Measurements from ENCODE around the gene IL17RC.
"Not testable (repeated sequence)": the region's sequence is repeated elsewhere in the genome, so short reads cannot be mapped to it uniquely, and the experiment has no call there.

The IL17RC gene, protein sequence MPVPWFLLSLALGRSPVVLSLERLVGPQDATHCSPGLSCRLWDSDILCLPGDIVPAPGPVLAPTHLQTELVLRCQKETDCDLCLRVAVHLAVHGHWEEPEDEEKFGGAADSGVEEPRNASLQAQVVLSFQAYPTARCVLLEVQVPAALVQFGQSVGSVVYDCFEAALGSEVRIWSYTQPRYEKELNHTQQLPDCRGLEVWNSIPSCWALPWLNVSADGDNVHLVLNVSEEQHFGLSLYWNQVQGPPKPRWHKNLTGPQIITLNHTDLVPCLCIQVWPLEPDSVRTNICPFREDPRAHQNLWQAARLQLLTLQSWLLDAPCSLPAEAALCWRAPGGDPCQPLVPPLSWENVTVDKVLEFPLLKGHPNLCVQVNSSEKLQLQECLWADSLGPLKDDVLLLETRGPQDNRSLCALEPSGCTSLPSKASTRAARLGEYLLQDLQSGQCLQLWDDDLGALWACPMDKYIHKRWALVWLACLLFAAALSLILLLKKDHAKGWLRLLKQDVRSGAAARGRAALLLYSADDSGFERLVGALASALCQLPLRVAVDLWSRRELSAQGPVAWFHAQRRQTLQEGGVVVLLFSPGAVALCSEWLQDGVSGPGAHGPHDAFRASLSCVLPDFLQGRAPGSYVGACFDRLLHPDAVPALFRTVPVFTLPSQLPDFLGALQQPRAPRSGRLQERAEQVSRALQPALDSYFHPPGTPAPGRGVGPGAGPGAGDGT

DNA sequence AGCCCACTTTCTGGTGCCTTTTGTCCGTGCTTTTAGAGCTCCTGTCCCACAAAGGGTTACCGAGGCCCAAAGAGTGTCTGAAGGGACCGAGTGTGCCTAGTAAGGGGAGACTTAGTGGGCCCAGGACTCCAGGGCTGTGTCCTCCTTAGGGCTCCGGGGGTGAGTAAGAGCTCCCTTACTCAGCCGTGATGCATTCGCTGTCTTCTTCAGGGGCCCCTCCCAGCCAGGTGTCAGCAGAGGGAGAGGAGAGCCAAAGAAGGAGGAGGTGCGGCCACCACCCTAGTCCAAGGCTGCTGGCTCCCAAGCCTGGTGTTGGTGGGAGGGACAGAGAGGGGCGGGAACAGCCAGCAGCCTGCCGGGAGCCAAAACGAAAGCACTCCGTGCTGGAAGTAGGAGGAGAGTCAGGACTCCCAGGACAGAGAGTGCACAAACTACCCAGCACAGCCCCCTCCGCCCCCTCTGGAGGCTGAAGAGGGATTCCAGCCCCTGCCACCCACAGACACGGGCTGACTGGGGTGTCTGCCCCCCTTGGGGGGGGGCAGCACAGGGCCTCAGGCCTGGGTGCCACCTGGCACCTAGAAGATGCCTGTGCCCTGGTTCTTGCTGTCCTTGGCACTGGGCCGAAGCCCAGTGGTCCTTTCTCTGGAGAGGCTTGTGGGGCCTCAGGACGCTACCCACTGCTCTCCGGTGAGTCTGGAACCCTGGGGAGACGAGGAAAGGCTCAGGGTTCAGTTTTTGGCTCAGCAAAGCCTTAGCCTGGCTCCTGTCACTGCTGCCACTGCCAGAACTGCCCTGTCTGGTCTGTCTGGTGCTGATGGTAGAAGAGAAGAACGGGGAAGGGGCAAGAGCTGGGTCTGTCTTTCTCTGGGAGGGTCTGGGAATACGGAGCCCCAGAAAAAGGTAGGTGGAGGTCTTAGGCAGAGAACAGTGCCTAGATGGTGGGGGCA, at the start of gene IL17RC:
TSS of gene IL17RC (plus strand) at position 365 of the 947 bp plus-strand sequence. CDS start at position 583, 218 bp downstream.
- peak; percentile 89 for DNase-seq (ENCODE audit: low read depth)

DNA sequence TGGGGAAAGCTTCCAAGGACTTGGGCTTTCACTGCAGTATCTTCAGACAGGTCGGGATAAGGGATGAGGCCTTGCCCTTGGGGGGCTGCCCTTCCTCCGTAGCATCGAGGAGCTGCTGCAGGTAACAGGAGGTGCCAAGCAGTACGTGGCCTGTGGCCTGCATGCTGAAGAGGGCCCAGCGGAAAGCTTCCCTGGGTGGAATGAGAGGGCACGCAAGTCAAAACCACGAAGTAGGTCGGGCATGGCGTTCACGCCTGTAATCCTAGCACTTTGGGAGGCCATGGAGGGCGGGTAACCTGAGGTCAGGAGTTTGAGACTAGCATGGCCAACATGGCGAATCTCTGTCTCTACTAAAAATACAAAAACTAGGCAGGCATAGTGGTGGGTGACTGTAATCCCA, 49.8 kb upstream of the IL17RC start:
- DNase-seq (ENCODE audit: low read depth): no peak

DNA sequence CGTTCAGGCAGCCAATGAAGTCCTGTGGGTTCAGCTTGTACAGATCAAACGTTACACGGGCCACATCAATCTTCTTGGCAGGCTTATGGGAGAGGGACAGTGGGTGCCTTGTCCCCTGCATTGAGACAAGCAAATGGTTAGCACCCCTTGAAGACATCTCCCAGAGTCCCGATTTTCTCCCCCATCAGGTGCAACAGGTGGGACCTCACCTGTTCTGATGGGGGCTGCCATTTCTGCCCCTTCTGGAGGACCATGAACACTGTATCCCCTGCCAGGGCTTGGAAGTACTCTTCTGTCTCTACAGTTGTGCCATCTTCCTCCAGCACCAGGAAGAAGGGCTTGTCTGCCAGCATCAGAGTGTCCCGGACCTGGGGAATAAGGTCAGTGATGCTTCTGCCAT, 46.9 kb upstream of the IL17RC start:
- DNase-seq (ENCODE audit: low read depth): no peak

DNA sequence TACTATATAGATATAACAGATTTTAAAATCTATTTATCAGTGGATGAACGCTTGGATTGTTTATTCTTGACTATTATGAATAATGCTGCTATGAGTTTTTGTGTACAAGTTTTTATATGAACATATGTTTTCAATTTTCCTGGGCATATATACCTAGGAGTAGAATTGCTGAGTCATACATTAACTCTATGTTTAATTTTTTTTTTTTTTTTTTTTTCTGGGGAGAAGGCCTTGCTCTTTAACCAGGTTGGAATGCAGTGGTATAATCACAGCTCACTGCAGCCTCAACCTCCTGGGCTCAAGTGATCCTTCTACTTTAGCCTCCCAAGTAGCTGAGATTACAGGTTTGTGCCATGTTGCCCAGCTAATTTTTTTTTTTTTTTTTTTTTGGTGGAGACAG, 45.9 kb upstream of the IL17RC start:
- peak; percentile 55 for DNase-seq (ENCODE audit: low read depth)

DNA sequence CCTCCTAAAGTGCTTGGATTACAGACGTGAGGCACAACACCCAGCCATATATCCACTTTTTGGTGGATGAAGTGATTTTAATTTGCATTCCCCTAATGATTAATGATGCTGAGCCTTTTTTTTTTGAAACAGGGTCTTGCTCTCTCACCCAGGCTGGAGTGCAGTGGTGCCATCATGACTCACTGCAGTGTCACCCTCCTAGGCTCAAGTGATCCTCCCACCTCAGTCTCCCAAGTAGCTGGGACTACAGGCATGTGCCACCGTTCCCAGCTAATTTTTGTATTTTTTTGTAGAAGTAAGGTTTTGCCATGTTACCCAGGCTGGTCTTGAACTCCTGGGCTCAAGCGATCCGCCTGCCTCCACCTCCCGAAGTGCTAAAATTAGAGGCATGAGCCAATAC, 44.8 kb upstream of the IL17RC start:
- DNase-seq (ENCODE audit: low read depth): not testable (repeated sequence)

DNA sequence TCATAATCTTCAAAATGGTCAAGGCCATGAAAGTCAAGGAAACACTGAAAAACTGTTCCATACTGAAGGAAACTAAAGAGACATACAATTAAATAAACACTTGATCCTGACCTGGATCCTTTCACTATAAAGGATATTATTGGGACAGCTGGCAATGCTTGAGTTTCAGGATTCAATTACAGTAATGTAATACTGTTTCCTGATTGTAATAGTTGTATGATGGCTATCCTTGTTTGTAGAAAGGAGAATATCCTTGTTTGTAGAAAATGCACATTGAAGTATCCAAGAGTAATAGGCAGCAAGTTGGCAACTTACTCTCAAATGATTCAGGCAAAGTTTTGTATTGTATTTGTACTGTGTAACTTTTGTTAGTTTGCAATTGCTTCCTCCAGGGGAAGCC, 41.5 kb upstream of the IL17RC start:
- DNase-seq (ENCODE audit: low read depth): no peak

DNA sequence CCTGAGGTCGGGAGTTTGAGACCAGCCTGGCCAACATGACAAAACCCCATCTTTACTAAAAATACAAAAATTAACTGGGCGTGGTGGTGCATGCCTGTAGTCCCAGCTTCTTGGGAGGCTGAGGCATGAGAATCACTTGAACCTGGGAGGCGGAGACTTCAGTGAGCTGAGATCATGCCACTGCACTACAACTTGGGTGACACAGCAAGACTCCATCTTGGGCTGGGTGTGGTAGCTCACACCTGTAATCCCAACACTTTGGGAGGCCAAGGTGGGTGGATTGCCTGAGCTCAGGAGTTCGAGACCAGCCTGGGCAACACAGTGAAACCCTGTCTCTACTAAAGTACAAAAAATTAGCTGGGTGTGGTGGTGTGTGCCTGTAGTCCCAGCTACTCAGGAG, 40.6 kb upstream of the IL17RC start:
- not testable (repeated sequence) for DNase-seq (ENCODE audit: low read depth)

DNA sequence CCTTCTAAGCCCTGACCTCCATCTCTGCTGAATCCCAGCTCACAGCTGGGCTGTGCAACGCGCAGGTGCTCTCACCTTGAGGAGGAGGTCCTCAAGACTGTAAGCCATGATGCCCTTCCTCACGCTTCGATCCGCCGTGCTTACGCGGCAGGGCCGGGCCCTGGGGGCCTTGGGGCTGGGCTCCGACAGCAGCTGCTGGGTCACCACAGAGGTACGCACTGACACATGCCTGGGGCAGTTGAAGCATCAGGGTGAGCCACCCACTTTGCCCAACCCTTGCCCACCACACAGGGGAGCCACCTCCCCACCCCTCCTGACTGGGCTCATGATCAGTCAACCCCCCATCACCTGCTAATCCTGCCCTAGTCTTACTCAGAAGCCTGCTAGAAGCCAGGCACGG, 39.9 kb upstream of the IL17RC start:
- DNase-seq (ENCODE audit: low read depth): no peak

DNA sequence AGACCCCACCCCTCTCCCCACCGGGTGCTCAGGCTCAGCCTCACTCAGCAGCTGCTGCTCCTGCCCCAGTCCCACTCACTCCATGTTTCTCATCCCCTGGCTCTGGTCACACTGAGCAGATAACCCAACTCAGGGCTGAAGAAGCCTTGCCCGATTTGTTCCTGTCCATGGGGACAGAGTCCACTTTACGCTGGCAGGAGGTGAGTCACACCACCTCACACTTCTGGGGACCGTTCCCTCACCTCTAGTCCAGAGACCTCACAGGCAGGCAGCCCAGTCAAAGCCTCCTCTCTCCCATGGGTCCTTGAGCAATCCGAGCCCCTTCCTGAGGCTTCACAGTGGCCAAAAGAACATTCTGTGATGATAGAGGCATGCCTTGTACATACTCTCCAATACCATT, 38.2 kb upstream of the IL17RC start:
- no peak for DNase-seq (ENCODE audit: low read depth)

DNA sequence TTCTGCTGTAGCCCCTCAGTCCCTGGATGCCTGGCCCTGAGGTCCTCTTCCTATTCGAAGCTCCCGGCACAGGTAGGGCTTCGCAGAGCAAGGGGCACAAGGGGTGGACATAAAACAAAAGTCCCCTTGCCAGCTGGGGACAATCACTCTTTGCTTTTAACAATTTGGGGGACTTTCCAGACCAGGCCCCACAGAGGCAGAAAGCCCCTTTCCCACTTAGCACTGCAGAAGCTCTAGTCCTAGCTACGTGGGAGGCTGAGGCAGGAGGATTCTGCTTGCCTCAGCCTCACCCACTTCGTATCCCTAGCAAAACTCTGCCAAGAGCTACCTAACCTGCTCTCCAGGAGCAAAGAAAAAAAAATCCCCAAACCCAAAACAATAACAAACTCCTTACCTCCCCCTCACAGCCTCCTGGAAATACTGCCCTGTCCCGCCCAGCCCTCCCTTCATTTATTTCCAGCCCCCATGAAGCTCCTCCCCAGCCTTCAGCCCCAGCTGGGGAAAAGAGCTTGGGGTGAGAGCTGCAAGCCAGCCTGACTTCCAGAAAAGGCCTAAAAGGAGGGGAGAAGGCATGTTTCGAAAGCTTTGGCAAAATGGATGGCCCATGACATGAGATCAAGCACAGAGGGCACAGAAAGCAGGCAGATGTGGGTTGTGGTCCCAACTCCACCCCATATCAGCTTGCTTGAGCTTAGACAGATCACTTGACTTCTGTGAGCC, 36.9 kb upstream of the IL17RC start, which contains the start of gene CIDEC:
TSS of gene CIDEC (minus strand) at position 424 of the 720 bp plus-strand sequence. CDS start 1,767 bp downstream, outside the sequence.
- DNase-seq (ENCODE audit: low read depth): no peak

DNA sequence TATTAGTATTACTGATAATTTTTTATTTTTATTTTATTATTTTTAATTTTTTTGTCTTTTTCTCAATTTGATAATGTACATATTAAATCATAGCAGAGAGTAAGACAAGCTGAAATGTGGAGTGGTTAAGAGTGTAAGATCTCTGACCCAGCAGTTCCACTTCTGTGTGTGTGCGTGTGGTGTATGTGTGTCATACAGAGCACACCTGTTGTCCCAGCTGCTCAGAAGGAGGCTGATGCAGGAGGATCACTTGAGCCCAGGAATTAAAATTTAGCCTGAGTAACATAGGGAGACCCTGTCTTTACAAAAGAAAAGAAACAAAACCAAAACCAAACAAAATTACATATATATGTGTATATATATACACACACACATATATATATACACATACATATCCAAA, 35.5 kb upstream of the IL17RC start:
- no peak for DNase-seq (ENCODE audit: low read depth)

DNA sequence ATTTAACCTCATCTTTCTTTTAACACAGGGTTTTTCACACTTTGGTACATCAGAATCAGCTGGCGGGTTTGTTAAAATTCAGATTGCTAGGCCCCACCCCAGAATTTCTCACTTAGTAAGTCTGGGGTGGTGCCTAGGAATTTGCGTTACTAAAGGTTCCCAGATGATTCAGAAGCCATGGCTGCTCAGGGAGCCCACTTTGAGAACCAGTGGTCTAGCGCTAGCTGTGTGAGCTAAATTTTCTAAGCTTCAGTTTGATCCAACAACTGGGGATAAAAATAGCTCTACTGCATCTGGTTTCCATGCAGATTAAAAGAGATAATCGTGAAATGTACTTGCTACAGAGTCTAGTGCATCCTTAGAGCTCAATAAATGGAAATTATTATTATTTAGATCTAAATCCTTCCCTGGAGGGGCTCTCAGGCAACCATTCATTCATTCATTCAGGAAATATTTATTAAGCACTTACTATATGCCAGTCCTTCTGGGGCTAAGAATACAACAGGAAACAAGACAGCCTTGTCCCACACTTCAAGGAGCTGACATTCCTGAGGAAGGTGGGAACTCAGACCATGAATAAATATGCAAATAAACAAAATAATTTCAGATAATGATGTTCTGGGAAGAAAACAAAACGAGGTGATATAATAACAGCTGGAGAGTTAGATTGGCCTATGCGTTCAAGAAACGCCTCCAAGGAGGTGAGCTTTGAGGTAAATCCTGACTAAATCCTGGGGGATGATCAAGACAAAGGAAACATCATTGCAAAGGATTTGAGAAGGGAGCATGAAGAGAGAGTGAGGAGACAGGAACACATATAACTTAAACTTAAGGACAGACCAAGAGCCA, 33.0 kb upstream of the IL17RC start:
- peak; percentile 14 for DNase-seq (ENCODE audit: low read depth)

DNA sequence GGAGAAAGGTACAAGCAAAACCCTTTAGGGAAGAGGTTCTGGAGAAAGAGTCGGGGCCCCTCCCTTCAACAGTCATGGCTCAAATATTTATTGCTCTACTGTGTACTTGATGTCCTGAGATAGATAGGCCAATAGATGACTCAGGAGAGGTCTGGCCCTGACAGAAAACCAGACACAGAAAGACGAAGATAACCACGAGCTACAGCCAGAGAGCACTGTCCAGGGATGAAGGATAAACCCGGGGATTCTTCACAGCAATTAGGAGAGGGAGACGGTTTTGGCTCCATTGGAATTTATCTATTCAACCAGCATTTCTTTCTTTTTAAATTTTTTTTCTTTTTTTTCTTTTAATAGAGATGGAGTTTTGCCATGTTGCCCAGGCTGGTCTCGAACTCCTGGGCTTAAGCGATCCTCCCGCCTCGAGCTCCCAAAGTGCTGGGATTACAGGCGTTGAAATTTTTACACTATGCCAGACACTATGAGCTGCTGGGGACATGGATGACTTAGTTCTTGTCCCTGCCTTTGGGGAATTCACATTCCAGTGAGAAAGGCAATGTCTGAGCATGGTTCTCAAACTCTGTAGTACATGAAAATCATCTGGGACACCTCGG, 32.2 kb upstream of the IL17RC start:
- DNase-seq (ENCODE audit: low read depth): peak; percentile 69

DNA sequence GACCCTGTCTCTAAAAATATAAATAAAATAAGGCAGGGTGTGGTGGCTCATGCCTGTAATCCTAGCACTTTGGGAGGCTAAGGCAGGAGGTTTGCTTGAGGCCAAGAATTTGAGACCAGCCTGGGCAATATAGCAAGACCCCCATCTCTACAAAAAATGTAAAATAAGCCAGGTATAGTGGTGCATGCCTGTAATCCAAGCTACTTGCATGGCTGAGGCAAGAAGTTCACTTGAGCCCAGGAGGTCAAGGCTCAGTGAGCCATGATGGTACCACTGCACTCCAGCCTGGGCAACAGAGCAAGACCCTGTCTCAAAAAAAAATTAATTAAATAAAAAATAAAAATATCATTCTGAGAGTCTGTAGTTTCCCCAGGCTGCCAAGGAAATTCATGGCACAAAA, 30.6 kb upstream of the IL17RC start:
- DNase-seq (ENCODE audit: low read depth): no peak

DNA sequence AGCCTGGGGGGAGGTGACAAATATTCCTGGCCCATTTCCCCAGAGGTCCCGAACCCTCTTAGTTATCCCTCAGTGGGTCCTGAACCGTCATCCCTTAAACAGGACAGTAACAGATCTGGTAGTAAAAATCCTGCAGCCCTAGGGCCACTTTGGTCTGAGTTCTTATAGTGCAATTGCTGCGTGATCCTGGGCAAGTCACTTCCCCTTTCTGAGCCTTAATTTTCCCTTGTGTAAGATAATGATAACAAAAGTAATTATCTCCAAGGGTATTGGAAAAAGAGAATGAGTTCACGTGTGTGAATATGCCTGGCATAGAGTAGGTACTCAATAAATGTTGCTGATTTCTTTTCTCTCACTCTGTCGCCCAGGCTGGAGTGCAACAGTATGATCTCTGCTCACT, 29.4 kb upstream of the IL17RC start:
- no peak for DNase-seq (ENCODE audit: low read depth)

DNA sequence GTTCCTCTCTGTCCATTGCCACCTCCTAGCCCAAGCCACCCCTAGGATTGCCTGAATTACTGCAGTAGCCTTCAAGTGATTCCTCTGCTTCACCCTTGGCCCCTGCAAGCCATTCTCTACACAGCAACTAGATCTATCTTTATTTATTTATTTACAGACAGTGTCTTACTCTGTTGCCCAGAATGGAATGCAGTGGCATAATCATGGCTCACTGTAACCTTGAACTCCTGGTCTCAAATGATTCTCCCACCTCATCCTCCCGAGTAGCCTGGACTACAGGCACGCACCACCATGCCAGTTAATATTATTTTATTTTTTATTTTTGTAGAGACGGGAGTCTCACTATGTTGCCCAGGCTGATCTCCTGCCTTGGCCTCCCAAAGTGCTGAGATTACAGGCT, 28.4 kb upstream of the IL17RC start:
- no peak for DNase-seq (ENCODE audit: low read depth)

DNA sequence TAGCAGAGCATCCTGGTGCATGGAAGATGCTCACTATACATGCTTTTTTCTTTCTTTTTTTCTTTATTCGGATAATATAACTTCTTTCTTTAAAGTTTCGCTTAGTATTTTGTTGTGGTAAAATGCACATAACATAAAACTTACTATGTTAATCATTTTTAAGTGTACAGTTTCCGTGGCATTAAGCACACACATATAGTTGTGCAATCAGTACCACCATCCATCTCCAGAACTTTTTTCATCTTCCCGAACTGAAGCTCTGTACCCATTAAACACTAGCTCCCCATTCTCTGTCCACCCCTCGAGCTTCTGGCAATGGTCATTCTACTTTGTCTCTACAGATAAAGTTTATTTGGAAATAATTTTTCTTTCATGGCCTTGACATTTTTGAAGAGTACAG, 27.5 kb upstream of the IL17RC start:
- DNase-seq (ENCODE audit: low read depth): no peak

DNA sequence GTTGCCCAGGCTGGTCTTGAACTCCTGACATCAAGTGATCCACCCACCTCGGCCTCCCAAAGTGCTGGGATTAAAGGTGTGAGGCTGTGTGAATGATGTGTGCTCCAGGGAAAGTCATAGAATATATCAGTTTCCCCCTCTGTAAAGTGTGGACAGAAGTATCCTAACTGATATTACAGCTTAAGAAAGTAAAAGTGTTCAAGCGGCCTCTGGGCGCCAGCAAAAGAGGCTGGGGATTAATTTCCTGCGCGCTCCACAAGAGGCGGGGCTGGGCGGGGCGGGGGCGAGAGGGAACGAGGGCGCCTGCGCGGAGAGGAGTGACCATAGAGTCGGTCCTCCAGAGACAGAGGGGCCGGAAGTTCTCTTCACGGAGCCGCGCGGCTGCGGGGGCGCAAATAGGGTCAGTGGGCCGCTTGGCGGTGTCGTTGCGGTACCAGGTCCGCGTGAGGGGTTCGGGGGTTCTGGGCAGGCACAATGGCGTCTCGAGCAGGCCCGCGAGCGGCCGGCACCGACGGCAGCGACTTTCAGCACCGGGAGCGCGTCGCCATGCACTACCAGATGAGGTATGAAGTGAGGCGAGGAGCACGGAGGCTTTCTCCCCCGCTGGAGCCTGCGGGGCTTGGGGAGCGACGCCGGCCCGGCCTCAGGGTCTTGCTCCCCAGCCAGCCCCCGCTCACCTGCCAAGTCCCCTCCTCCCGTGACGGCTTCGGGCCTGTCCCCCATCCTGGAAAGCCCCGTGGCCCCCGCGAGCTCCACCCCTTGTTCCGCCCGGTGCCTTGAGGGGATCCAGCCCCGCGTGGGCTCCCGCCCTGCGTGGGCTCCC, 26.4 kb upstream of the IL17RC start, which contains the start of gene JAGN1:
TSS of gene JAGN1 (plus strand) at position 362 of the 823 bp plus-strand sequence. CDS start at position 475, 113 bp downstream.
- peak; percentile 54 for DNase-seq (ENCODE audit: low read depth)

DNA sequence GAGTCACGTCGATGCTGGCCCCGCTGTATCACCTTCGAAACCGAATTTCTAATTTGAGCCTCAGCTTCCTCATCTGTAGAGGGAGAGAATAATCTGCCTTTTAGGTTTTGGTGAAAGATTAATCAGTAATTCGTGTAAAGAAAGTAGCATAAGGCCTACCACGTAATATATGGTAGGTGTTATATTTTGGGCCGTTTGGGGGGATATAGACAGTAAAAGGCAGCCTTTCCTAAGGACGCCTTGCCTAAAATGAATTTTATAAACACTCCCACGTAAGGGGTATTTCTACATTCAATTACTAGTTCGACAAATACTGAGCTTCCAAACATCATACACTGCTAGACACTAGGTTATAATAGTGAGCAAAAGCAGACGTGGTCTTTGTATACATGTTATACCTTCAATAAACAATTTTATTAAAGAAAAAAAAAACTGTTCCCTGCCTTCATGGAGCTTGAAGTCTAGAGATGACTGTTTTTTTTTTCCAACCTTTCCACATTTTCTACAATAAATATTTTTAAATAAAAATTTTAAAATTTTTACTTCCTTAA, 25.8 kb upstream of the IL17RC start:
- DNase-seq (ENCODE audit: low read depth): no peak
